Measurements from ENCODE around the gene GREM2. TPM values are rescaled to one million over a fixed set of nuclear protein-coding genes. Genes with fewer than 3 reads are reported as not detected.

The GREM2 gene
- total and polyA plus RNA-seq, 2 donors (not counting 3 experiments of a cell fraction or from before 2014, with no cell fraction given), result not detected

DNA sequence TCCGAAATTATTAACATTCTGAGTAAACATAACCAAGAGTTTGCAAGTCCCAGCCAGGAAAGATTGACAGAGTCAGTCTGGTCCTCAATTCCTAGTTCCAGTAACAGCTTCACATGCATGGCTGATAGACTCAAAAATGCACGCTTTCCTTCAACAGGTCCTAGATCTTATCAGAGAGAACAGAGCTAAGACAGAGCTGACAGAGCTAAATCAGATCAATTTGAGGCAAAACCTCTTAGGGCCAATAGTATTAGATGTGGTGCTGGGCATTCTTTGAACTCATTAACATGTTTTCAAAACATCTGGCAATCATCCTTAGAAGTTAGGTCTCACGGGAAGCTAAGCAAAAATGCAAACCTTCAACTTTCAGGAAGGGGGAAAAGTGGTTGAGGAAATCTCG is 114.0 kb downstream of the GREM2 start:
- H3K4me2 ChIP-seq (ENCODE audit: insufficient read depth, low read length), result no peak overlapping the region
- H4K20me1 ChIP-seq (replicated peaks; ENCODE audit: control insufficient read depth, extremely low read depth, insufficient read depth, low read length), result no peaks in the 10 kb centered on the region
- FAIRE-seq (no peak), DNase-seq (ENCODE audit: low read depth, low spot score) (no peak)
- no peaks in the 10 kb centered on the region for H3K9me1 ChIP-seq (replicated peaks; ENCODE audit: control insufficient read depth, extremely low read depth, insufficient read depth, low read length)
- TF ChIP-seq EZH2 (IDR thresholded peaks at IDR 0.05; ENCODE audit: borderline replicate concordance, low read depth, low read length, severe bottlenecking) (no peak), POLR2AphosphoS5 (IDR thresholded peaks at IDR 0.05; ENCODE audit: insufficient read depth, low read depth, low read length) (no peak), POLR2A (IDR thresholded peaks at IDR 0.05; ENCODE audit: low read depth, low read length) (no peak), FOS (IDR thresholded peaks at IDR 0.05; ENCODE audit: borderline replicate concordance, insufficient read depth, low read length) (no peak), MYC (IDR thresholded peaks at IDR 0.05; ENCODE audit: low read depth, low read length) (no peak), GATA2 (IDR thresholded peaks at IDR 0.05; ENCODE audit: insufficient read depth, insufficient read length, low read depth, low read length) (no peak), JUN (IDR thresholded peaks at IDR 0.05; ENCODE audit: borderline replicate concordance, insufficient read depth, insufficient read length, low read depth) (no peak)
- TF ChIP-seq, protein P1, sequence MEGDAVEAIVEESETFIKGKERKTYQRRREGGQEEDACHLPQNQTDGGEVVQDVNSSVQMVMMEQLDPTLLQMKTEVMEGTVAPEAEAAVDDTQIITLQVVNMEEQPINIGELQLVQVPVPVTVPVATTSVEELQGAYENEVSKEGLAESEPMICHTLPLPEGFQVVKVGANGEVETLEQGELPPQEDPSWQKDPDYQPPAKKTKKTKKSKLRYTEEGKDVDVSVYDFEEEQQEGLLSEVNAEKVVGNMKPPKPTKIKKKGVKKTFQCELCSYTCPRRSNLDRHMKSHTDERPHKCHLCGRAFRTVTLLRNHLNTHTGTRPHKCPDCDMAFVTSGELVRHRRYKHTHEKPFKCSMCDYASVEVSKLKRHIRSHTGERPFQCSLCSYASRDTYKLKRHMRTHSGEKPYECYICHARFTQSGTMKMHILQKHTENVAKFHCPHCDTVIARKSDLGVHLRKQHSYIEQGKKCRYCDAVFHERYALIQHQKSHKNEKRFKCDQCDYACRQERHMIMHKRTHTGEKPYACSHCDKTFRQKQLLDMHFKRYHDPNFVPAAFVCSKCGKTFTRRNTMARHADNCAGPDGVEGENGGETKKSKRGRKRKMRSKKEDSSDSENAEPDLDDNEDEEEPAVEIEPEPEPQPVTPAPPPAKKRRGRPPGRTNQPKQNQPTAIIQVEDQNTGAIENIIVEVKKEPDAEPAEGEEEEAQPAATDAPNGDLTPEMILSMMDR (IDR thresholded peaks at IDR 0.05; ENCODE audit: extremely low read depth in 1 of 2, insufficient read depth in 1 of 2, low read depth in 1 of 2, low read length in 2 of 2), result no peak
- TF ChIP-seq, protein P2, sequence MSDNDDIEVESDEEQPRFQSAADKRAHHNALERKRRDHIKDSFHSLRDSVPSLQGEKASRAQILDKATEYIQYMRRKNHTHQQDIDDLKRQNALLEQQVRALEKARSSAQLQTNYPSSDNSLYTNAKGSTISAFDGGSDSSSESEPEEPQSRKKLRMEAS (IDR thresholded peaks at IDR 0.05; ENCODE audit: insufficient read depth, insufficient read length), result no peak
- intact Hi-C loops (cut with micrococcal nuclease) (no loop called here), dilution Hi-C loops (cut with MboI; ENCODE audit: extremely low pct_ligation_motif_present, low sequenced_read_pairs) (no loop called here)
- H3K27me3 ChIP-seq (ENCODE audit: control insufficient read depth in 2 of 2, insufficient read depth in 2 of 2, low read length in 2 of 2), result no peaks in the 10 kb centered on the region
- no TSS peak for BruUV-seq (replicated peaks)
- no peaks in the 10 kb centered on the region for H3K4me1 ChIP-seq (ENCODE audit: control insufficient read depth, extremely low read depth, insufficient read depth, low read length)
- ChIA-PET POLR2A (no interaction called here), CTCF (no interaction called here)
- H3K9me3 ChIP-seq (replicated peaks; ENCODE audit: control insufficient read depth, insufficient read depth, low read length), result peaks cover 2% of the 10 kb centered on the region
- no peaks in the 10 kb centered on the region for H3K36me3 ChIP-seq (ENCODE audit: control insufficient read depth in 2 of 2, extremely low read depth in 1 of 2, insufficient read depth in 2 of 2, low read length in 2 of 2)
- no peaks in the 10 kb centered on the region for H3K79me2 ChIP-seq (ENCODE audit: control insufficient read depth, insufficient read depth, low read length)
- no peak overlapping the region for H3K4me3 ChIP-seq (replicated peaks in 1 of 3; ENCODE audit: insufficient read depth in 1 of 3, low read depth in 1 of 3, low read length in 3 of 3)
- no peak overlapping the region for H3K9ac ChIP-seq (replicated peaks; ENCODE audit: extremely low read depth, insufficient read depth, low read length)
- no peak overlapping the region for H2AFZ ChIP-seq (ENCODE audit: low read depth, low read length)
- H3K27ac ChIP-seq (ENCODE audit: insufficient read depth, low read depth, low read length), result no peak overlapping the region
